NT2/D1 (cell line): ENCODE measurements around the gene VARS1.
"Not testable (repeated sequence)": the region's sequence is repeated elsewhere in the genome, so short reads cannot be mapped to it uniquely, and the experiment has no call there.

Source experiments
- DNase-seq: peaks from one replicate; pipeline ENCODE4 v3.0.0-alpha.2; 2011; ENCODE audit warnings: low read depth, low spot score
- H3K27me3 ChIP-seq: 2 replicates; pipeline ENCODE4 v1.6.0; 2011; ENCODE audit warnings: mild to moderate bottlenecking; ENCODE audit not compliant: insufficient read length, insufficient read depth
- H3K36me3 ChIP-seq: 2 replicates; pipeline ENCODE4 v1.6.1; 2011; ENCODE audit warnings: mild to moderate bottlenecking, low read length, mixed read lengths; ENCODE audit not compliant: insufficient read depth, insufficient read length
- H3K4me1 ChIP-seq: 2 replicates; pipeline ENCODE4 v1.5.1; 2011; ENCODE audit not compliant: insufficient read depth, insufficient read length
- H3K4me3 ChIP-seq: 2 replicates; pipeline ENCODE4 v1.5.1; 2011; ENCODE audit warnings: low read depth; ENCODE audit not compliant: insufficient read length
- H3K9ac ChIP-seq: 2 replicates; pipeline ENCODE4 v1.6.0; 2011; ENCODE audit warnings: low read depth; ENCODE audit not compliant: insufficient read length
- H3K9me3 ChIP-seq: 2 replicates; pipeline ENCODE4 v1.5.1; 2011; ENCODE audit warnings: mild to moderate bottlenecking, low read length; ENCODE audit not compliant: insufficient read depth
- SUZ12 ChIP-seq: IDR thresholded peaks from 2 replicates; pipeline ENCODE4 v1.6.1; 2011; ENCODE audit not compliant: insufficient read length, insufficient read depth; ENCODE audit errors: extremely low read depth
- YY1 ChIP-seq: IDR thresholded peaks from 2 replicates; pipeline ENCODE4 v1.6.1; 2011; ENCODE audit not compliant: insufficient read length, insufficient read depth
- ZNF274 ChIP-seq: IDR thresholded peaks from 2 replicates; pipeline ENCODE4 v1.6.1; 2011; ENCODE audit warnings: mild to moderate bottlenecking, low read depth, low read length

The VARS1 gene

DNA sequence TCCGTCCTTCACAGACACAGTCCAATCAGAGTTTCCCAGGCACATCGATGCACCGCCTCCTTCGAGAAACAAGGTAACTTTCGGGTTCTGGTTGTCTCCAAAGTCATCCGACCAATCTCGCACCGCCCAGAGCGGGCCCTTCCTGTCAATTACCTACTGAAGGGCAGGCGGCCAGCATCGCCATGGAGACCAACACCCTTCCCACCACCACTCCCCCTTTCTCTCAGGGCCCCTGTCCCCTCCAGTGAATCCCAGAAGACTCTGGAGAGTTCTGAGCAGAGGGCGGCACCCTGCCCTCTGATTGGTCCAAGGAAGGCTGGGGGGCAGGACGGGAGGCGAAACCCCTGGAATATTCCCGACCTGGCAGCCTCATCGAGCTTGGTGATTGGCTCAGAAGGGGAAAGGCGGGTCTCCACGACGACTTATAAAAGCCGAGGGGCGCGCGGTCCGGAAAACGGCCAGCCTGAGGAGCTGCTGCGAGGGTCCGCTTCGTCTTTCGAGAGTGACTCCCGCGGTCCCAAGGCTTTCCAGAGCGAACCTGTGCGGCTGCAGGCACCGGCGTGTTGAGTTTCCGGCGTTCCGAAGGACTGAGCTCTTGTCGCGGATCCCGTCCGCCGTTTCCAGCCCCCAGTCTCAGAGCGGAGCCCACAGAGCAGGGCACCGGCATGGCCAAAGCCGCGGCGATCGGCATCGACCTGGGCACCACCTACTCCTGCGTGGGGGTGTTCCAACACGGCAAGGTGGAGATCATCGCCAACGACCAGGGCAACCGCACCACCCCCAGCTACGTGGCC is 31.9 kb upstream of the VARS1 start, which contains the start of gene HSPA1B:
Gene HSPA1B, plus strand, starts transcription at position 453 of the 794 bp plus-strand sequence. Its CDS starts 213 bp downstream, at position 666.
- no peaks in the 10 kb centered on the region for H3K4me1 ChIP-seq
- TF ChIP-seq ZNF274 (no peak), SUZ12 (no peak), YY1 (no peak)

DNA sequence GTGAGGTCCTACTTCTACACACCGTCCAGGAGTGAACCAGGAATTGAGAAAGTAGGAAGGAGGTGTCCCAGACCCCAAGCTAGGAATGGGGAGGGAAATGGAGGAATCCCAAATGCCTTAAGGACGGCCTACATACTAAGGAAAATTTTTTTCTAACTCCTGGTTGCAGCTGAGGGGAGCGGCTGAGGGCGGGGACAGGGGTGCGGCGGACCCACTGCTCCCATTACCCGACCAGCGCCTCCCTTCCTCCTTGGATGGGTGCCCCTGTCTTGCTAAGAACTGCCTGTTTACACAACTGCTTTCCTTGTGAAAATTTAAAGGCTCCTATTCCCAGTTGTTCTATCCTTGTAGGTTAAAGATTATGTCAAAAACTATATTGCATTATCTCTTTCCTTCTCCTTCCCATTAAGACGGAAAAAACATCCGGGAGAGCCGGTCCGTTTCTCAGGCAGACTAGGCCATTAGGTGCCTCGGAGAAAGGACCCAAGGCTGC is 31.3 kb upstream of the VARS1 start:
- Histone ChIP-seq H3K36me3 (no peaks in the 10 kb centered on the region), H3K4me1 (no peaks in the 10 kb centered on the region), H3K9ac (peak overlapping the region; percentile 37), H3K4me3 (peak overlapping the region; percentile 37), H3K9me3 (no peaks in the 10 kb centered on the region), H3K27me3 (no peaks in the 10 kb centered on the region)
- TF ChIP-seq YY1, result no peak
- no peak for TF ChIP-seq ZNF274
- TF ChIP-seq SUZ12, result no peak
- DNase-seq, result no peak

More for the DNA sequence above, 31.9 kb upstream of the VARS1 start, which contains the start of gene HSPA1B:
- peak; percentile 97 for DNase-seq
- Histone ChIP-seq H3K27me3 (no peaks in the 10 kb centered on the region), H3K36me3 (no peaks in the 10 kb centered on the region), H3K9ac (peak within 1 kb of the TSS; percentile 92), H3K9me3 (no peaks in the 10 kb centered on the region), H3K4me3 (peak within 1 kb of the TSS; percentile 76)

DNA sequence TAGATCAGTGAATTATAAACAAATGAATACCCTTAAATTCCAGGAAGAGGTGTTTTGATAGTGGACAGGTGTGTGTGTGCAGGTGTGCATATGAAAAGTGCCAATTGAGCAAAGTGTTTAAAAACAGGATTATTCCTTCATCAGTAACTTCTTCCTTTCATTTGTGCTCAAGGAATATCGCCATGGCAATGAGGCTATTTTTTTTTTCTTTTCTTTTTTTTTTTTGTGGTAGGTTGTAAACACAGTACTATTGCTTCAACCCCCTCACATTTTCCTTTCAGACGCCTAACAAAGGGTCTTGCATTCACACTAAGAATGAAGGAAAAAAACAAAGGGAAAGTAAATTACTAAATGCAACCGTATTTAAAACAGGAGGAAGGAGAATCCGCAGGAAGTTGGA is 30.0 kb upstream of the VARS1 start:
- no peak for TF ChIP-seq YY1
- TF ChIP-seq ZNF274, result no peak
- no peak for TF ChIP-seq SUZ12
- Histone ChIP-seq H3K9ac (no peak overlapping the region), H3K36me3 (no peaks in the 10 kb centered on the region), H3K9me3 (no peaks in the 10 kb centered on the region), H3K27me3 (no peaks in the 10 kb centered on the region), H3K4me1 (no peaks in the 10 kb centered on the region), H3K4me3 (no peak overlapping the region)
- DNase-seq, result no peak

DNA sequence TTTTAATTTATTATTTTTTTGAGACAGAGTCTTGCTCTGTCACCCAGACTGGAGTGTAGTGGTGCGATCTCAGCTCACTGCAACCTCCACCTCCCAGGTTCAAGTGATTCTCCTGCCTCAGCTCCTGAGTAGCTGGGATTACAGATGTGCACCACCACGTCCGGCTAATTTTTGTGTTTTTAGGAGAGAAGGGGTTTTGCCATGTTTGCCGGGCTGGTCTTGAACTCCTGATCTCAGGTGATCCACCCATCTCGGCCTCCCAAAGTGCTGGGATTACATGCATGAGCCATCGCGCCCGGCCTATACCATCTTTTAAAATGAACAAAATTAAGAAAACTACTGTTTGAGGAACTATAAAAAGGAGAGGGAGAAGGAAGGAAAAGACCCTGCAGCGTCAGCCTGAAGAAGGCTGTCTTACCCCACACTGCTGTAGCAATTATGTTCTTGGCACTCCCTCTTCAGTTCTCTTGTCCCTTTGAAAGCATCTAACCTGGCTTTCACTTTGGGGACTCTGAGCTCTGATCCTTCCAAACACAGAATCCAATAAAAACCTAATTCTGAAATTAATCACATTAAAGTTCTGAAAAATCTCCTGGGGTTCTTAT is 28.1 kb upstream of the VARS1 start:
- H3K9me3 ChIP-seq, H3K9ac ChIP-seq, H3K36me3 ChIP-seq, H3K4me1 ChIP-seq, H3K27me3 ChIP-seq, H3K4me3 ChIP-seq, DNase-seq: not testable (repeated sequence)

DNA sequence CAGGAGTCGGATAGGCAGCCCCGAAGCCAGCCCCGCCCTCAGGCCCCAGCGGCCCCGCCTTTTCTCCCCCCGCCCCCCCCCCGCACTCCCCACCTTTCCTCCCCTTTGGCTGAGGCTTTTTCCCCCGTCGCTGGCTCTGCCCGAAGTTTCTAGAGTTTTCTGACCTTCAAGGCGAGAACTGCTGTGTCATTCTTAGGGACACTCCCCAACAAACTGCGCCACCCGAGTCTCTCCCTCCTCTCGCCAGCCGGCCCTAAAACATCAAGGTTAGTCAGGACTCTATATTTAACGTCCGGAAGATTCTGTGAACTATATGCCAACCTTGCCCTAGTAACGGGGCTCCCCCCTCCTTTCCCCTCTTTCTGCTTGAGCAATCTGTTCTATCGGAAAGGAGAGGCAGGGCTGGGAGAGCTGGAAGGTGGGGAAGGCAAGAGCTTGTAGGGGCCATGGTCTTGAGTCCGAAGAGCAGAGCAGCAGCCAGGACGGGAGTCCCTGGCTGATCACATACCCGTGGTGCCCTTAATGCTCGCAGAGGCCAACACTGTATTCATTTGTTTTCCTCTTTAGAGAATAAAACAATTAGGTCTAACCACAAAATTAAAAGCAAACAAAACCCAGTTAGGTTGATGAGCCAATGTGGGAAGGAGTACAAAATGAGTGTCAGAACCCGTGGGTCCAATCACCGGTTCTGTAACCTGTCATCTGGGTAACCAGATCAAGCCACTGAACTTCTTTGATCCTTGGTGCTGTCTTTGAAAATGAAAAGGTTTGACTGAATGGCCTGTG is 26.7 kb upstream of the VARS1 start:
- H3K9ac ChIP-seq, result peak overlapping the region; percentile 86
- no peaks in the 10 kb centered on the region; the same call in 1 of the 2 replicates for H3K9me3 ChIP-seq
- H3K27me3 ChIP-seq, result no peaks in the 10 kb centered on the region
- H3K4me1 ChIP-seq, result no peaks in the 10 kb centered on the region
- peak overlapping the region; percentile 49 for H3K4me3 ChIP-seq
- H3K36me3 ChIP-seq, result peaks cover 10% of the 10 kb centered on the region
- no peak for TF ChIP-seq YY1
- no peak for TF ChIP-seq SUZ12
- no peak for TF ChIP-seq ZNF274
- no peak for DNase-seq

DNA sequence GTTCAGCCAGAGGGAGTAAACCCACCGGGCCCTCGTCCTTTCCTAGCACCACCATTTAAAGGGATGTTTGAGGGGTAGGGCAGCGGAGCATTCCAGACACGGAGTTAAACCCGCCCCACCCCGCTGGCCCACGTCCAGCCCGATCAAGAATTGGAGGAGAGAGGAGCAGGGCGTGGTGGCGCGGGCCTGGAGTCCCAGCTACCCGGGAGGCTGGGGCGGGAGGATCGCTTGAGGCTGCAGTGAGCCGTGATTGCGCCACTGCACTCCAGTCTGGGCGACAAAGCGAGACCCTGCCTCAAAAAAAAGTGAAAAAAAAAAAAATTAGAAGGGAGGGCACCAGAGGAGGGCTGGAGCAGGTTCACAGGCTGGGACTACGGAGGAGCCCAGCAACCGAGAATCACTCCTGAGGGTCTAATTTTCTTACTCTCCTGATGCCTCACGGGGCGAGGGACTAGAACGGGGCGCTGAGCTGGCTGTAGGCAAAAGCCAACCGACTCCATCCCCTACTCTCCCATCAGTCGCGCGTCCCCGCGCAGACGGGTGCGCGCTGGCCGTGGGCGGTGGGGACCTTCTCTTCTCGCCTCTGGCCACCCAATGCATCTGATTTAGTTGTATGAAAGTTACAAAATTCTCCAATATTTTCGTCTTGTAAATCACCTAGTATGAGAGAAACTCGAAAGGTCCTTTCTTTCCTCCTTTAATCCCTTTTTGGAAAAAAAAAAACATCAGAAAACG is 25.9 kb upstream of the VARS1 start:
- Histone ChIP-seq H3K9me3 (no peaks in the 10 kb centered on the region; the same call in 1 of the 2 replicates), H3K4me1 (no peaks in the 10 kb centered on the region), H3K27me3 (no peaks in the 10 kb centered on the region), H3K9ac (peak overlapping the region; percentile 80), H3K36me3 (peaks cover 10% of the 10 kb centered on the region), H3K4me3 (peak overlapping the region; percentile 49)
- DNase-seq, result no peak
- TF ChIP-seq SUZ12 (no peak), ZNF274 (no peak), YY1 (no peak)

DNA sequence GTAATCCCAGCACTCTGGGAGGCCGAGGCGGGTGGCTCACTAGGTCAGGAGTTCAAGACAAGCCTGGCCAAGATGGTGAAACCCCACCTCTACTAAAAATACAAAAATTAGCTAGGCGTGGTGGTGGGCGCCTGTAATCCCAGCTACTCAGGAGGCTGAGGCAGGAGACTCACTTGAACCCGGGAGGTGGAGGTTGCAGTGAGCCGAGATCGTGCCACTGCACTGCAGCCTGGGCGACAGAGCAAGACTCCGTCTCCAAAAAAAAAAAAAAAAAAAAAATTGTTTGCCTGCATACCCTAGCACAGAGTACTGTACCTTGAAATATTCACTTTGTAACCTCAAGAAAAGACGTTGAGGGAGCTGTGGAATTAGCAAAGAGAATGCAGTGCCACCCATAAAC is 24.8 kb upstream of the VARS1 start:
- H3K36me3 ChIP-seq, H3K9me3 ChIP-seq, H3K4me1 ChIP-seq, H3K27me3 ChIP-seq, H3K9ac ChIP-seq, DNase-seq, H3K4me3 ChIP-seq: not testable (repeated sequence)
